ENCODE data around the gene NPVF.

- TF ChIP-seq CTCF (IDR thresholded peaks at IDR 0.05 in 4 of 5, conservative IDR thresholded peaks at IDR 0.05 in 1 of 5), result no peak
- TF ChIP-seq POLR2A (IDR thresholded peaks at IDR 0.05), result no peak
Observed at GRCh38 chr7:25256333-25256819, 28.1 kb upstream of the NPVF start.

Data from gastrocnemius medialis (tissue), 4 donors.